CD4-positive, alpha-beta T cell treated with Interleukin-10 for 1 hour (primary cell): ENCODE results near the gene GPD2.

Source experiments
- DNase-seq: peaks from one replicate; pipeline ENCODE4 v3.0.0-alpha.2; 2020

Gene GPD2

DNA sequence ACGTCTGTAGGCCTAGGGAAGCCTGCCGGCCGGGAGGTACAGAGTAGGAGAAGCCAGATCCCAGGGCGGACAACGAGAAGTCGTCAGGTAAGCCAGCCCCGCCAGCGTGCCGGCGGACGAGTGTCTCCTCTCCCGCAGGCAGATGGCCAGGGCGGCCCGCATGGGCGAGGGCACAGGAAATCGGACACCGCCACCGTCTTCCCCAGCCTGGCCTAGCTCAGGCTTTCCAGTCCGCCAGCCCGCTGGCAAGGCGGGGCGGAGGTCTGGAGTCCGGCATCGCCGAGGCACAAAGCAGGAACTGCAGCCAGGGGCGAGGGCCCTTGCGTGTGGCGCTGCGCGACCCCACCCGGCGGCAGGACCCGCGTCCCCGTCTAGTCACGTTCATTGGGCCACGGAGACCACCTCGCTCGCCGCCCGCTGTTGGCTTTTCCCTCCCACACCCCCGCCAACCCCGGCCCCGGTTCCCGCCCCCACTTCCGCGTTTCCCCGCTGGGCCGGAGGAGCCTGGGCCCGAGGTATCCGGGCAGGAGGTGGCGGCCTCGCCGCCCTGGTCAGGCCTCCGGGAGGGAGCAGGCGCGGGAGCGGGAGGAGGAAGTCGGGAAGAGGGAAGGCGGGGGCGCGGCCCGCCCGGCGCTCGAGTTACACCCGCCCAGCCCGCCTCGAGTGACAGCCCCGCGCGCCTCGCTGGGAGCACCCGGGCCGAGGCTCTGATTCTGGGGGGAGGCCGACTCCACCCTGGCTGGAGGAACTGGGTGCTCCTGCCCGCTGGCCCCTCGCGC lies at the start of gene GPD2:
Gene GPD2 (plus strand): TSS at position 662 of the 779 bp plus-strand sequence. CDS start 39,727 bp downstream, outside the sequence.
- DNase-seq, result peak; percentile 64

DNA sequence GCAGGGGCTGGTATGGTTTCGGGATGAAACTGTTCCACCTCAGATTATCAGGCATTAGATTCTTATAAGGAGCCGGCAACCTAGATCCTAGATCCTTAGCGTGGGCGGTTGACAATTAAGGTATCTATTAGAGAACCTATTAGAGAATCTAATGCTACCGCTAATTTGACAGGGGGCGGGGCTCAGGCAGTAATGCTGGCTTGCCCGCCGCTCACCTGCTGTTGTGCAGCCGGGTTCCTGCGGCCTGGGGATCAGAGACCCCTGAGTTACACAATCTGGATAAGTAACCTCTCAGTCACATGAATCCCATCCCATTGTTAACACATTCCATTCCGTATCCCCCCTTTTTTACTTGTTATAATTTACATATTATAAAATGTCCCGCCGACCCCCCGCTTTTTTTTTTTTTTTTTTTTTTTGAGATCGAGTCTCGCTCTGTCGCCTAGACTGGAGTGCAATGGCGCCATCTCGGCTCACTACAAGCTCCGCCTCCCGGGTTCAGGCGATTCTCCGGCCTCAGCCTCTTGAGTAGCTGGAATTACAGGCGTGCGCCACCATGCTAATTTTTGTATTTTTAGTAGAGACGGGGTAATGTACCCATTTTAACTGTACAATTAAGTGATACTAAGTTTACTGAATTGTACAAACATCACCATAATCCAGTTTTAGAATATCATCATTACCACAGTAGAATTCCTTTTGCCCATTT lies 42.0 kb upstream of the GPD2 start:
- DNase-seq, result no peak

DNA sequence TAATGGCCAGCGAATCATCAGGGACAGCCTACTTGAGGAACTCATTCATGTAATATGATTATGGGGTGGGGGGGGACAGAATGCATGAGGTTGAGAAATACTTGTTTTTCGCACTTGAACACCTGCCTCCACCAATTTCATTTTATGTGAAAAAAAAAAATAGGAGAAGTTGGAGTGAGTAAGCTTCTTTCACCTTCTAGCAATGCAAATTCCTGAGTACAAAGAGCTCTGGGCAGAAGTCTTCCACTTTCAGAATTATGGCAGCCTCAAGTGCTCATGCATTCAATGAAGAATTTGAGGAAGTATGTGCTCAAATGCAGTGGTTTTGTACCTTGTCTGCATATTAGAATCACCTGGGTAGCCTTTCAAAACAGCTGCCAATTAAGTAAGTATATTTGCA lies 40.1 kb upstream of the GPD2 start:
- no peak for DNase-seq

GRCh38 chr2:156397229-156397628 lies 39.0 kb upstream of the GPD2 start:
- no peak for DNase-seq

GRCh38 chr2:156398176-156398575 lies 38.0 kb upstream of the GPD2 start:
- no peak for DNase-seq

DNA sequence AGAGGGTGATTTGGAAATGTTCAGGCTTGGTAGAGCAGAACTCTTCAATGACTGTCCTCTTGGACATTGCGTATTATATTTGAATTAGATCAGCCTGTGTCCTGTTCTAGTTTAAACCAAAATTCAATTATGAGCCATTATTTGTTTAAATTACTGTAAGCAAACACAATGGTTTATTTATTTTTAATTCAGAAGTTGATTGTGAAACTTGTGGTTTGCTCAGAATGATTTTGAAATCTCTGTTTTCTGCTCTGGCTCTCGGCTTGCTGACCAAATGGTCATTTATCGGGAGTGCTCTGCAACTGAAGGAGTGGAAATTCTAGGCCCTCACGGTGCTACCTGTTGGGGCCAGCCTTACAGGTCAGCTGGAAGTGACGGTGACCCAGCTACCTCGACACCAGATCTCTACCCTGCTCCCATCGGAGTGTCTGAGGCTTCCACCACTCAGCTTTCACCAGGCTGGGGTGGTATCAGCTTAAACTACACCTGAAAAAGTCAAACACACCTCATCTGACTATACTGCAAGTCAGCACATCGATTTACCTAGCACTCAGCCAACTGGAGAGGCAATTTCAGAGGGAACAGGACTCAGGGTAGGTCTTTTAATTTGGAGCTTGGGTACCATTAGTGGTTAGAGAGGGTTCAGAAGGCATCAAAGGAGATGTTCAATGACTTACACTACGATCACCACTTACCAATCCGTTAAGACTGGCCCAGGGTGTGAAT lies 36.8 kb upstream of the GPD2 start:
- no peak for DNase-seq

GRCh38 chr2:156399950-156400705 lies 36.1 kb upstream of the GPD2 start:
- DNase-seq, result peak; percentile 44

DNA sequence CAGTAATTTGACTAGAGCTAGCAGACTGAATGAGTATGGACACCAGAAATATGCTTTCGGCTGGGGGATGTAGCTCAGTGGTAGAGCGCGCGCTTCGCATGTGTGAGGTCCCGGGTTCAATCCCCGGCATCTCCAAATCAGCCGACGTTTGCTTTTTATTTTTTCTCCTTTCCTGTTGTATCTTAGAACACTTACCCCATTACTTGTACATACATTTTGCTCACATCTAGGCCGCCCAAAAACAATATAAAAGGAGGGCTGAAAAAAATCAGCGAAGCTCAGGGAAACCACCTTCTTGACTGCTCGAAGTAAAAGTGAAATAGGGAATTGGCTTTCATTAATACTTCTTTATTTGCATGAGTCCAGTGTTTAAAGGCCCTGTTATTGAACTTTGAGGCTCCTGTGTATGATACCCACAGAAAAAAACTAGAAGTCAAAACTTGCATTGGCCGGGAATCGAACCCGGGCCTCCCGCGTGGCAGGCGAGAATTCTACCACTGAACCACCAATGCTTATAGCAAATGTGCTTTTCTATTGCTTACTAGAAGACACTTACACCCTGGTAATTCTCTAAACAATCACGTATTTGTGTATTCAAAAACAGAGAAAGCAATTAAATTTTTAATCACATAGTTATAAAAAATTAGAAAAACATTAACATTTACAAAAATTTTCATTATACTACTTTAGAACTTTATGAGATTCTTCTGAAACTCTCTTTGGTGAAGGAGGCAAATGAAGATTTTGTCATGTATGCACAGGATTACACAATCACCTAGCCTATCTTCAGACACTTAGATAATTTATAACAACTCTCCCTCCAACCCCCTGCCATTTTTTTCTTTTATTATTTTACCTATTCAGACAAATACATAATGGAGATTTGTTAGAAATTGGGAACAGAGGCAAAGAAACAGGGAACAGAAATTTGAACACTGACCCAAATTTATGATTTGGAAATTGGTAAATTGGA lies 35.2 kb upstream of the GPD2 start:
- DNase-seq, result peak; percentile 92

GRCh38 chr2:156401861-156402260 lies 34.3 kb upstream of the GPD2 start:
- no peak for DNase-seq

GRCh38 chr2:156405586-156405985 lies 30.6 kb upstream of the GPD2 start:
- peak; percentile 6 for DNase-seq

- DNase-seq, result no peak
Measured at GRCh38 chr2:156411835-156412234, 24.3 kb upstream of the GPD2 start.

DNA sequence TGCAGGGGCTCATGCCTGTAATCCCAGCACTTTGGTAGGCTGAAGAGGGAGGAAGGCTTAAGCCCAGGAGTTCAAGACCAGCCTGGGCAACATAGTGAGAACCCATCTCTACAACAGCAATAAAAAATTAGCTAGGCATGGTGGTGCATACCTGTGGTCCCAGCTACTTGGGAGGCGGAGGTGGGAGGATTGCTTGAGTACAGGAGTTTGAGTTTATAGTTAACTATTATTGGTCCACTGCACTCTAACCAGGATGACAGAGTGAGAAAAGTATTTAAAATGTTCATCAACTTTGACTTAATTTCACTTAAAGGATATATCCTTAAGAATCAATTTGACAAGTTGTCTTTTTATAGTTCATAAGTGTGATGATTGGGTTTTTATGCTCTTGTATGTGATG lies 14.3 kb upstream of the GPD2 start:
- no peak for DNase-seq

DNA sequence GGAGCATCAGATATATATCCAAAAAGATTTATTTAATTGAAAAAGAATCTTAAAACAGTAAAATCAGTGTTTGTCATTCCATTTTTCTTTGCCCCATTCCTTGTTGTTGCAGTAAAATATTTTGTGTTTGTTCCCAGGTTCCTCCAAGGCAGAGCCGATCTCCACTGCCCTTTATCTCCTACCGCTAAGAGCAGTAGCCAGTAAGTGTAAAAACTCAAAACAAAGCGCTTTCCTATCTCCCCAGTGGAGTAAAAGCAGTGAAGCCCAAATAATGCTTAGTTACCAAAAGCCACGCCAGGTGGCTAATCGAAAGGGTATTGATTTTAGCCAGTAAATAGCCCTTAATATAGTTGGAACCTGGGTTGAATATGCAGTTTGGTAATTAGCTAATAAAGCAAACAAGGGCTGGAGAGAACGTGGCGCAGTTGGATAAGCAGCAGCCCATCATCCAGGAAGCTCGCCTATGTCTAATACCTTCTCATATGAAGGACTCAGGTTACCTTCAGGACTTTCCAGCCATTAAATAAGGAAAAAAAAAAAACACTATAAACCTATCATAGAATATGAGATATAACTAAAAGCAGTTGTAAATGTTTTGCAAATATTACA lies 12.4 kb upstream of the GPD2 start:
- no peak for DNase-seq

DNA sequence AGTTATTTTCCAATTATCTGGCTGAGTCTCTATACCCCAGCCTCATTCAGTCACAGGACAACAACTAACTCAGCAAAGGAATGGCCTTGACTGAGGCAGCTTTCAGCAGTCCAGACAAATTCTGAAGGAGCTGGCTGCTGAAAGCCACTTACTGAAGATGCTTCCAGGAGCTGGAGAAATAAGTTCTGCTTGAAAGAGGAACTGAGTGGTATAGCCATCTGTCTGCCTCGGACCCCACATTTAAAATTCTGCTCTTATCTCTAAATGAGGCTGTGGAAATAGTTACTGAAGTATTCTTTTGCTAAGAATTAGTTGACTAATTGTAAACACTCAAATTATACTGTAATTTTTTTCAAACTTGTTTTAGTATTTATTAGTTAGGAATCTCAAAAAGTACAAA lies 9.1 kb upstream of the GPD2 start:
- DNase-seq, result no peak

- DNase-seq, result no peak
Measured at GRCh38 chr2:156429211-156429610, 7.0 kb upstream of the GPD2 start.

DNA sequence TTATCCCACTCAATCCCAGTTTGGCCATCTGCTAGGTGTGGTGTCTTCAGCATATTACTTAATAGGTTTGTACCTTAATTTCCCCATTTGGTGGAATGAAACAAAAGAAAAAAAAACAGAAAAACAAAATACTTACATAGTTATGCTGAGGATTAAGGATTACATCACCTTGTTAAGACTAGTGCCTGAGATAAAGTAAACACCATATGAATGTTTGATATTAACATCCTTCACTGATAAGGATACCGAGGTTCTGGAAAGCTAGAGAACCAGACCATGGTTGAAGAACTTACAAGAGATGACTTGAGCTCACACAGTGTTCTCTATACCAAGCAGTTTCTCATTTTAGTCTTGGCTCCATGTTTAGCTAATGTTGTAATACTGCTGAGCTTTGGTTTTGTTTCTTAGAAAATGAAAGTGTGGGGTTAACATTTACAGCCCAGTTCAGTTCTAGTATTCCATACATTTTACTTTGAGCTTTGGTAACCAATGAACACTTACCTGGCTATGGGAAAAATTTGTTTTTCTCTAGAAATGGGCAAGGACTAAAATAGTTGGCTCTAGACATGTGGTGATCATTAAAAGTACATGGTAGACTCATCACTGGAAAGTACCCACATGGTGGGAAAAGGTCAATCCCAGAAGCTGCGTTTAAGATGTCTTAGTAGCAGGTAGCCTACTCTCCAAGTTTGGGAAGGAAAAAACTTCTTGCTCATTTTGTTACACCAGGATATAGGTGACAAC lies 5.8 kb upstream of the GPD2 start:
- no peak for DNase-seq

- DNase-seq, result no peak
Measured at GRCh38 chr2:156430980-156431358, 5.2 kb upstream of the GPD2 start.

- DNase-seq, result peak; percentile 25
Measured at GRCh38 chr2:156434461-156435291, 1.5 kb upstream of the GPD2 start.

GRCh38 chr2:156435396-156435717 lies 822 bp upstream of the GPD2 start:
- no peak for DNase-seq
